Measurements from ENCODE around the gene DCTN2. TPM values are rescaled to one million over a fixed set of nuclear protein-coding genes. Genes with fewer than 3 reads are reported as not detected.

DCTN2 gene
- total RNA-seq, 1 experiment from 2014 or later = 129 TPM

DNA sequence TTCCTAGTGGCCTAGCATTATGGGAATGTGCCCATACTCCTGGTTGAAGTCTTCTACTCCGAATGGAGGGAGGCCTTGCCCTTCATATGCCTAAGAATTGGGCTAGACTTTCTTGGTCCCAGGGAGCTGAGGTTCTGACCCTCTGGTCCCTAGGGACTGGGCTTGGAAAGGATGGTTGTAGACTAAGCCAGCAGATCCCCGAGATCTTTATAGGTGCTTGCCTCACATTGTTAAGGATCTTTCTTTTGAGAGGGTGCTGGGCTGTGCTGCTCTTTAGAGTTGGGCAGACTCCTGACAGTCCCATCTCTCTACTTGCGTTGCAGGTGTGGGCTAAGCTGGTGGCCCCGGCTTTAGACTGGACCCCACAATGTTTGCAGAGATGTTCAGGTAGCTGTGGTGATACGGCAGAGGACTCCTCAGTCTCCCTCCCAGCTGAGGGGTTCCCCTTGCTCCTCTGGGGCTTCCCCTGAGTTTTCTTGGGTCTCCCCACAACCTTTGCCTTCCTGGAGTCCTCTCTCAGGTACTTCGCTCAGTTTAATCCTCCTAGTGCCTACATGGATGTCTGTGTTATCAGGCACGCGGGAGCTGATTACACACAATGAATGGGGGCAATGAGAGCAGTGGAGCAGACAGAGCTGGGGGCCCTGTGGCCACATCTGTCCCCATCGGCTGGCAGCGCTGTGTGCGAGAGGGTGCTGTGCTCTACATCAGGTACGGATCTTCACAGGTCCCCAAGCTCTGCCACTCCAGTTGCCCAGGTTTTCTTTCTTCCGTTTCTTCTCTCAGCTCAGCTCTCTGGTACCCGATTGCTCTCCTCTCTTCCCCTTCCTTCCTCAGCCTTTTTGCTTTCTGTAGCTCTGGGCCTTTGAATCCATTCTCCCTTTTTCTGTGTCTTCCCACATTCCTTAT, 23.0 kb downstream of the DCTN2 start:
- Histone ChIP-seq H3K27ac (ENCODE audit: low read depth, low read length, poor library complexity, severe bottlenecking) (peak overlapping the region; percentile 85), H3K4me1 (ENCODE audit: insufficient read depth, low read length, poor library complexity, severe bottlenecking) (peaks cover 33% of the 10 kb centered on the region), H3K9me3 (ENCODE audit: low read depth, low read length, poor library complexity, severe bottlenecking) (no peaks in the 10 kb centered on the region), H3K27me3 (replicated peaks; ENCODE audit: insufficient read depth, low read depth, low read length, poor library complexity) (no peaks in the 10 kb centered on the region), H3K36me3 (ENCODE audit: insufficient read depth, low read length, poor library complexity, severe bottlenecking) (peaks cover 58% of the 10 kb centered on the region), H3K4me3 (ENCODE audit: low read depth, low read length, poor library complexity, severe bottlenecking) (peak overlapping the region; percentile 75)
- BruUV-seq (replicated peaks) = no TSS peak
- ChIA-PET POLR2A (ENCODE audit: low non-redundant PET) (interaction anchor here (0.6 kb wide), 1 partner anchor 13 kb away, joined by 5 read pairs; no protein-coding TSS in a partner anchor), CTCF (interaction anchor here (0.6 kb wide), 1 partner anchor 65 kb away, joined by 13 read pairs; the partner anchor contains the start of gene GLI1)
- no peak for TF ChIP-seq EZH2 (IDR thresholded peaks at IDR 0.05; ENCODE audit: borderline replicate concordance, low read depth, low read length, poor library complexity, severe bottlenecking)
- TF ChIP-seq, protein P1, sequence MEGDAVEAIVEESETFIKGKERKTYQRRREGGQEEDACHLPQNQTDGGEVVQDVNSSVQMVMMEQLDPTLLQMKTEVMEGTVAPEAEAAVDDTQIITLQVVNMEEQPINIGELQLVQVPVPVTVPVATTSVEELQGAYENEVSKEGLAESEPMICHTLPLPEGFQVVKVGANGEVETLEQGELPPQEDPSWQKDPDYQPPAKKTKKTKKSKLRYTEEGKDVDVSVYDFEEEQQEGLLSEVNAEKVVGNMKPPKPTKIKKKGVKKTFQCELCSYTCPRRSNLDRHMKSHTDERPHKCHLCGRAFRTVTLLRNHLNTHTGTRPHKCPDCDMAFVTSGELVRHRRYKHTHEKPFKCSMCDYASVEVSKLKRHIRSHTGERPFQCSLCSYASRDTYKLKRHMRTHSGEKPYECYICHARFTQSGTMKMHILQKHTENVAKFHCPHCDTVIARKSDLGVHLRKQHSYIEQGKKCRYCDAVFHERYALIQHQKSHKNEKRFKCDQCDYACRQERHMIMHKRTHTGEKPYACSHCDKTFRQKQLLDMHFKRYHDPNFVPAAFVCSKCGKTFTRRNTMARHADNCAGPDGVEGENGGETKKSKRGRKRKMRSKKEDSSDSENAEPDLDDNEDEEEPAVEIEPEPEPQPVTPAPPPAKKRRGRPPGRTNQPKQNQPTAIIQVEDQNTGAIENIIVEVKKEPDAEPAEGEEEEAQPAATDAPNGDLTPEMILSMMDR (conservative IDR thresholded peaks at IDR 0.05; ENCODE audit: low read depth, low read length) = no peak
- intact Hi-C loops (cut with micrococcal nuclease; ENCODE audit: unreplicated experiment) = no loop called here
- DNase-seq (ENCODE audit: low spot score) = no peak

- ChIA-PET POLR2A (ENCODE audit: low non-redundant PET) (no interaction called here), CTCF (interaction anchor here (0.6 kb wide), 1 partner anchor 64 kb away, joined by 13 read pairs; the partner anchor contains the start of gene GLI1)
- intact Hi-C loops (cut with micrococcal nuclease; ENCODE audit: unreplicated experiment) = no loop called here
Observed at GRCh38 chr12:57522887-57523705, 23.9 kb downstream of the DCTN2 start.

GRCh38 chr12:57522011-57522886, 24.7 kb downstream of the DCTN2 start, which contains the start of gene MBD6:
TSS of gene MBD6 (plus strand) at chr12:57522824. CDS start at chr12:57524304, 1,480 bp downstream.
- Histone ChIP-seq H3K27me3 (replicated peaks; ENCODE audit: insufficient read depth, low read depth, low read length, poor library complexity) (no peaks in the 10 kb centered on the region), H3K4me3 (ENCODE audit: low read depth, low read length, poor library complexity, severe bottlenecking) (peak within 1 kb of the TSS; percentile 75), H3K9me3 (ENCODE audit: low read depth, low read length, poor library complexity, severe bottlenecking) (no peaks in the 10 kb centered on the region), H3K36me3 (ENCODE audit: insufficient read depth, low read length, poor library complexity, severe bottlenecking) (peaks cover 58% of the 10 kb centered on the region), H3K27ac (ENCODE audit: low read depth, low read length, poor library complexity, severe bottlenecking) (peak within 1 kb of the TSS; percentile 98), H3K4me1 (ENCODE audit: insufficient read depth, low read length, poor library complexity, severe bottlenecking) (peaks cover 44% of the 10 kb centered on the region)
- no TSS peak for BruUV-seq (replicated peaks)
- intact Hi-C loops (cut with micrococcal nuclease; ENCODE audit: unreplicated experiment) = no loop called here
- TF ChIP-seq, protein P1 (conservative IDR thresholded peaks at IDR 0.05; ENCODE audit: low read depth, low read length) = no peak
- no peak for TF ChIP-seq EZH2 (IDR thresholded peaks at IDR 0.05; ENCODE audit: borderline replicate concordance, low read depth, low read length, poor library complexity, severe bottlenecking)
- DNase-seq (ENCODE audit: low spot score) = peak; percentile 91
- CTCF ChIA-PET = no interaction called here
- POLR2A ChIA-PET (ENCODE audit: low non-redundant PET) = no interaction called here

More at GRCh38 chr12:57522887-57523705, 23.9 kb downstream of the DCTN2 start:
- Histone ChIP-seq H3K4me3 (ENCODE audit: low read depth, low read length, poor library complexity, severe bottlenecking) (peak overlapping the region; percentile 75), H3K36me3 (ENCODE audit: insufficient read depth, low read length, poor library complexity, severe bottlenecking) (peaks cover 58% of the 10 kb centered on the region), H3K4me1 (ENCODE audit: insufficient read depth, low read length, poor library complexity, severe bottlenecking) (peaks cover 37% of the 10 kb centered on the region), H3K9me3 (ENCODE audit: low read depth, low read length, poor library complexity, severe bottlenecking) (no peaks in the 10 kb centered on the region), H3K27ac (ENCODE audit: low read depth, low read length, poor library complexity, severe bottlenecking) (peak overlapping the region; percentile 85), H3K27me3 (replicated peaks; ENCODE audit: insufficient read depth, low read depth, low read length, poor library complexity) (no peaks in the 10 kb centered on the region)
- TSS peak; percentile 20 for BruUV-seq (replicated peaks)
- no peak for TF ChIP-seq EZH2 (IDR thresholded peaks at IDR 0.05; ENCODE audit: borderline replicate concordance, low read depth, low read length, poor library complexity, severe bottlenecking)
- DNase-seq (ENCODE audit: low spot score) = peak; percentile 64

Measured in A673 (cell line).